PC-9 (cell line): ENCODE data around the gene NTM. TPM values are rescaled to one million over a fixed set of nuclear protein-coding genes. Genes with fewer than 3 reads are reported as not detected.

Experiments used
- BruUV-seq: library from RNA; stranded (reverse); fragments of 400-500 nt; replicated peaks from 2 replicates; lab custom pipeline; 2021; lab: Mats Ljungman, UMichigan
- CTCF ChIA-PET: fragments of 300-600 bp; sonication (Branson Sonifier 250); formaldehyde crosslinking; loops from one replicate; lab custom pipeline; 2022; ENCODE audit warnings: antibody characterized with exemption; lab: Charles Lee
- POLR2A ChIA-PET: fragments of 300-600 bp; sonication (Branson Sonifier 250); formaldehyde crosslinking; loops from one replicate; lab custom pipeline; 2022; ENCODE audit warnings: antibody characterized with exemption; ENCODE audit not compliant: unreplicated experiment; lab: Charles Lee
- DNase-seq, 2 experiments: peaks; one replicate each; pipeline versions ENCODE4 v3.0.0 to v3.0.0-alpha.2; 2015 to 2022; ENCODE audit warnings: mixed read lengths in 1 of 2
- H2AFZ ChIP-seq: fragments of 200-600 bp; sonication (generic); 2 replicates; pipeline ENCODE4 v1.8.1; 2017; ENCODE audit warnings: antibody characterized with exemption
- H3F3A ChIP-seq: fragments of 200-600 bp; sonication (generic); 2 replicates; pipeline ENCODE4 v1.8.1; 2017; ENCODE audit warnings: antibody characterized with exemption, mild to moderate bottlenecking, low read depth; ENCODE audit not compliant: insufficient read depth
- H3K27ac ChIP-seq: fragments of 200-600 bp; sonication (generic); 2 replicates; pipeline ENCODE4 v1.6.1; 2016; ENCODE audit warnings: mixed run types
- H3K27me3 ChIP-seq: fragments of 200-600 bp; sonication (generic); 2 replicates; pipeline ENCODE4 v1.6.1; 2016; ENCODE audit warnings: low read depth, mixed run types; ENCODE audit not compliant: insufficient read depth
- H3K36me3 ChIP-seq: fragments of 200-600 bp; sonication (generic); 2 replicates; pipeline ENCODE4 v1.6.1; 2016; ENCODE audit warnings: low read depth, mixed run types
- H3K4me1 ChIP-seq: fragments of 200-600 bp; sonication (generic); replicated peaks from 2 replicates; pipeline ENCODE4 v1.6.1; 2016; ENCODE audit warnings: mixed run types; ENCODE audit not compliant: insufficient read depth
- H3K4me2 ChIP-seq: fragments of 200-600 bp; sonication (generic); 2 replicates; pipeline ENCODE4 v1.6.1; 2017; ENCODE audit warnings: mixed run types
- H3K4me3 ChIP-seq: fragments of 200-600 bp; sonication (generic); 2 replicates; pipeline ENCODE4 v1.6.1; 2016; ENCODE audit warnings: mixed run types
- H3K79me2 ChIP-seq: fragments of 200-600 bp; sonication (generic); 2 replicates; pipeline ENCODE4 v1.6.1; 2017; ENCODE audit warnings: low read depth, mixed run types
- H3K9me2 ChIP-seq: fragments of 200-600 bp; sonication (generic); 2 replicates; pipeline ENCODE4 v1.8.1; 2017; ENCODE audit warnings: mild to moderate bottlenecking; ENCODE audit not compliant: insufficient read depth
- H3K9me3 ChIP-seq: fragments of 200-600 bp; sonication (generic); 2 replicates; pipeline ENCODE4 v1.8.1; 2016; ENCODE audit warnings: low read depth; ENCODE audit not compliant: insufficient read depth
- H4K20me1 ChIP-seq: fragments of 200-600 bp; sonication (generic); 2 replicates; pipeline ENCODE4 v1.8.1; 2017; ENCODE audit not compliant: insufficient read depth
- EZH2 ChIP-seq: fragments of 200-600 bp; sonication (generic); IDR thresholded peaks from 2 replicates; pipeline ENCODE4 v1.8.0; 2017; ENCODE audit warnings: antibody characterized with exemption, low read depth
- intact Hi-C: fragments of 100-400 bp; cut with micrococcal nuclease; formaldehyde crosslinking; loops from one replicate; pipeline ENCODE4 v1.10.0; 2022; ENCODE audit not compliant: unreplicated experiment
- total RNA-seq: library from RNA; stranded (reverse); gene quantifications from 2 replicates; pipeline ENCODE4 v1.2.3, GENCODE V29; 2021
- TF ChIP-seq, protein P1 (sequence below): fragments of 200-600 bp; sonication (generic); conservative IDR thresholded peaks from 2 replicates; pipeline ENCODE4 v1.6.1; 2017; ENCODE audit warnings: mixed run types, antibody characterized with exemption, mild to moderate bottlenecking, moderate library complexity

NTM gene
- total RNA-seq, 1 experiment from 2014 or later: not detected

DNA sequence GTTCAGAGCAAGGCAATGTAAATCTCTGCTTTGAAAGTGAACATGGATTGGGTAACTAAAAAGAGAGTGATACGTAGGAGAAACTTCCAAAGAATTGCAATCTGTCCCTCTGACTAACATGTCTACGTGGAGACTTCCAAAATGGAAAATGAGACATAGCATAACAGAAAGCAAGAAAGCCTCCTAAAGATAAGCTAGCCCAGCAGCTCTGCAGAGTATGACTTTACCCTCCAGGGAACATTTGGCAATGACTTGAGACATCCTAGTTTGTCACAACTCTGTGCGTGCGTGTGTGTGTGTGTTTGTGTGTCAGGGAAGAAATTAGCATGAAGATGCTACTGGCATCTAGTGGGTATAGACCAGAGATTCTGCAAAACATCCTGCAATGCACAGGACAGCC lies 817.4 kb downstream of the NTM start:
- TF ChIP-seq, protein P1, sequence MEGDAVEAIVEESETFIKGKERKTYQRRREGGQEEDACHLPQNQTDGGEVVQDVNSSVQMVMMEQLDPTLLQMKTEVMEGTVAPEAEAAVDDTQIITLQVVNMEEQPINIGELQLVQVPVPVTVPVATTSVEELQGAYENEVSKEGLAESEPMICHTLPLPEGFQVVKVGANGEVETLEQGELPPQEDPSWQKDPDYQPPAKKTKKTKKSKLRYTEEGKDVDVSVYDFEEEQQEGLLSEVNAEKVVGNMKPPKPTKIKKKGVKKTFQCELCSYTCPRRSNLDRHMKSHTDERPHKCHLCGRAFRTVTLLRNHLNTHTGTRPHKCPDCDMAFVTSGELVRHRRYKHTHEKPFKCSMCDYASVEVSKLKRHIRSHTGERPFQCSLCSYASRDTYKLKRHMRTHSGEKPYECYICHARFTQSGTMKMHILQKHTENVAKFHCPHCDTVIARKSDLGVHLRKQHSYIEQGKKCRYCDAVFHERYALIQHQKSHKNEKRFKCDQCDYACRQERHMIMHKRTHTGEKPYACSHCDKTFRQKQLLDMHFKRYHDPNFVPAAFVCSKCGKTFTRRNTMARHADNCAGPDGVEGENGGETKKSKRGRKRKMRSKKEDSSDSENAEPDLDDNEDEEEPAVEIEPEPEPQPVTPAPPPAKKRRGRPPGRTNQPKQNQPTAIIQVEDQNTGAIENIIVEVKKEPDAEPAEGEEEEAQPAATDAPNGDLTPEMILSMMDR: no peak
- TF ChIP-seq EZH2: no peak
- Histone ChIP-seq H3K27ac (no peak overlapping the region), H3K9me3 (no peaks in the 10 kb centered on the region), H3K79me2 (no peaks in the 10 kb centered on the region), H3K9me2 (no peaks in the 10 kb centered on the region), H3K27me3 (no peaks in the 10 kb centered on the region), H3K4me2 (no peak overlapping the region), H3K4me3 (no peak overlapping the region), H3K36me3 (no peaks in the 10 kb centered on the region), H3K4me1 (no peaks in the 10 kb centered on the region), H3F3A (no peaks in the 10 kb centered on the region), H2AFZ (no peak overlapping the region), H4K20me1 (no peaks in the 10 kb centered on the region)
- DNase-seq: no peak
- BruUV-seq: no TSS peak
- intact Hi-C loops: no loop called here
- ChIA-PET CTCF (no interaction called here), POLR2A (no interaction called here)

DNA sequence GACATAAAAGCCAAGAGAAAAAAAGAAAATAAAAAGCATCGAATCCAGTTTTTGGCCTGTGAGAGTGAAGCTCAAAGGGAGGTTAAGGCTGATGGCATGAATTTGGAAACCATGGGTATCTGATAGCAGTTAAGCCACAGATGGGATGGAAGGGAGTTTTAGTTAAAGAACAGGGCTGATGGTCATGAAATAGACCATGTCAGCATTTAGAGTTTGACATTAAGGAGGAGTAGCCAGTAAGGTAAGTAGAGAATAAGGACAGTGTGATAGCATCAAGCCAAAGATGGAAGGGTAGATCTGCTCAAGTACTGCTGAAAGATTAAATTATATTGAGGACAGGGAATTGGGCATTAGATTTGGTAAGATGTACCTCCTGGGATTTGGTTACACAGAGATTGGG lies 826.5 kb downstream of the NTM start:
- Histone ChIP-seq H3K79me2 (no peaks in the 10 kb centered on the region), H3K4me3 (no peak overlapping the region), H4K20me1 (no peaks in the 10 kb centered on the region), H3K9me2 (no peaks in the 10 kb centered on the region), H3K27ac (no peak overlapping the region), H3K27me3 (no peaks in the 10 kb centered on the region; the same call in 1 of the 2 replicates), H3K36me3 (no peaks in the 10 kb centered on the region), H3K4me2 (no peak overlapping the region), H2AFZ (no peak overlapping the region), H3K9me3 (no peaks in the 10 kb centered on the region), H3F3A (no peaks in the 10 kb centered on the region), H3K4me1 (no peaks in the 10 kb centered on the region)
- no TSS peak for BruUV-seq
- TF ChIP-seq, protein P1: no peak
- TF ChIP-seq EZH2: no peak
- POLR2A ChIA-PET: no interaction called here
- no peak for DNase-seq
- CTCF ChIA-PET: no interaction called here
- intact Hi-C loops: no loop called here

DNA sequence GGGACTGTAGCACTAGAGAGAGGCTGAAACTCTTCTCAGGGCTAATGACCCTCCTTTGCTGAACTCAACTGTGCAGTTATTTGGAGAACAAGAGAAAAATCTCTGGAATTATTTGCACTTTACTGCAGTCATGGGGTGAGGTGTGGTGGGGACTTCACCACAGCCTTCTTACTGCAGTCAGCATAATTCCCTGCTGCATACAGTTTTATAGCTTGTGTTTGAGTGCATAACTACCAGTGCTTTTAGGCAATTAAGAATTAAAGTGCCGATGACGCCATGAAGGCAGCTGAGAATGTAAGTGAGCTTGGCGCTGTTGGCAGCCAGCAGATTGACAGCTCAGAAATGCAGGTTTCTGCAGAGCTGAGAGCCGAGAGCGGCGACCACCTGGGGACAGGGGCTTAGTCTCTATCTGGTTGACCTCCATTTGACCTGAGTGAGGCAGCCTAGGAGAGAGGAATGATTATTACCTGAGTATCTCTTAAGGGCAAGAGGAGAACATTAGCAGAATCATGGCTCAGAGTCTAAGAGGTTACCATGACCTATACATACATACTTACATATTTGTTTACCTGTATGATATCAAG lies 830.0 kb downstream of the NTM start:
- no peaks in the 10 kb centered on the region for H3K36me3 ChIP-seq
- H3F3A ChIP-seq: no peaks in the 10 kb centered on the region
- H3K4me2 ChIP-seq: no peak overlapping the region
- H3K27me3 ChIP-seq: no peaks in the 10 kb centered on the region; the same call in 1 of the 2 replicates
- H3K4me1 ChIP-seq: no peaks in the 10 kb centered on the region
- TF ChIP-seq, protein P1: no peak
- TF ChIP-seq EZH2: no peak
- H3K27ac ChIP-seq: no peak overlapping the region
- CTCF ChIA-PET: interaction anchor here (0.6 kb wide), 1 partner anchor 1850 kb away, joined by 4 read pairs; no protein-coding TSS in a partner anchor
- no peak overlapping the region for H3K4me3 ChIP-seq
- no peaks in the 10 kb centered on the region for H3K9me3 ChIP-seq
- intact Hi-C loops: no loop called here
- no TSS peak for BruUV-seq
- POLR2A ChIA-PET: no interaction called here
- no peaks in the 10 kb centered on the region for H3K9me2 ChIP-seq
- no peak overlapping the region for H2AFZ ChIP-seq
- H4K20me1 ChIP-seq: no peaks in the 10 kb centered on the region
- H3K79me2 ChIP-seq: no peaks in the 10 kb centered on the region
- no peak for DNase-seq
